Stomach (tissue), 4 donors: Measurements from ENCODE around the gene CNDP1.

Source experiments
- CTCF ChIP-seq, 7 experiments: fragments of 450-650 bp in 4 of 7; fragments of 200-600 bp in 3 of 7; sonication (generic) in 3 of 7; IDR thresholded peaks; one replicate each; pipeline ENCODE4 v1.5.1; 2016 to 2019; ENCODE audit warnings: antibody characterized with exemption in 7 of 7, control low read depth in 2 of 7, mild to moderate bottlenecking in 1 of 7
- POLR2A ChIP-seq, 4 donors: fragments of 450-650 bp; IDR thresholded peaks; one replicate each; pipeline ENCODE4 v1.6.1; 2016; ENCODE audit warnings: antibody characterized with exemption in 4 of 4, control low read depth in 2 of 4, mild to moderate bottlenecking in 1 of 4, moderate library complexity in 1 of 4
- POLR2AphosphoS5 ChIP-seq, 3 donors: sonication (generic); formaldehyde crosslinking; IDR thresholded peaks; one replicate each; pipeline ENCODE4 v1.6.1; 2016; ENCODE audit warnings: antibody characterized with exemption in 3 of 3

GRCh38 chr18:74611765-74612164, 77.5 kb downstream of the CNDP1 start:
- TF ChIP-seq POLR2A (IDR thresholded peaks at IDR 0.05) (no peak), CTCF (IDR thresholded peaks at IDR 0.05) (no peak), POLR2AphosphoS5 (IDR thresholded peaks at IDR 0.05) (no peak)
